ENCODE results near the gene PDE2A.

The PDE2A gene

DNA sequence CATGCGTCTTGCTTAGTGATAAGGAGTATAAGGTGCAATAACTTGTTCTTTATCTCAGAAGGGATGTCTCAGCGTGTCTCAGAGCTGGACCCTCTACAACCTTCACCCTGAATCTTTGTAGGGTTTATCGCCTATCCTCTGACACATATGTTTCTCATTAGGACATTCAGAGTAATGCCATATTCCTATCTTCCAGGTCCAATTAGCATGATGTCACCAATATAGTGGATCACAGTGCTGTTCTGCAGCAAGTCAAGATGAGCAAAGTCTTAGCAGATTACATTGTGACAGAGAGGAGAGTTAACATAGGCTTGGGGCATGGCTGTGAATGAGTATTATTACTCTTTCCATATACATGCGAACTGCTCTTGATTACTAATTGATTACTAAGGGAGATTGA is 129.6 kb downstream of the PDE2A start:
- no peak for DNase-seq (ENCODE audit: low spot score)

DNA sequence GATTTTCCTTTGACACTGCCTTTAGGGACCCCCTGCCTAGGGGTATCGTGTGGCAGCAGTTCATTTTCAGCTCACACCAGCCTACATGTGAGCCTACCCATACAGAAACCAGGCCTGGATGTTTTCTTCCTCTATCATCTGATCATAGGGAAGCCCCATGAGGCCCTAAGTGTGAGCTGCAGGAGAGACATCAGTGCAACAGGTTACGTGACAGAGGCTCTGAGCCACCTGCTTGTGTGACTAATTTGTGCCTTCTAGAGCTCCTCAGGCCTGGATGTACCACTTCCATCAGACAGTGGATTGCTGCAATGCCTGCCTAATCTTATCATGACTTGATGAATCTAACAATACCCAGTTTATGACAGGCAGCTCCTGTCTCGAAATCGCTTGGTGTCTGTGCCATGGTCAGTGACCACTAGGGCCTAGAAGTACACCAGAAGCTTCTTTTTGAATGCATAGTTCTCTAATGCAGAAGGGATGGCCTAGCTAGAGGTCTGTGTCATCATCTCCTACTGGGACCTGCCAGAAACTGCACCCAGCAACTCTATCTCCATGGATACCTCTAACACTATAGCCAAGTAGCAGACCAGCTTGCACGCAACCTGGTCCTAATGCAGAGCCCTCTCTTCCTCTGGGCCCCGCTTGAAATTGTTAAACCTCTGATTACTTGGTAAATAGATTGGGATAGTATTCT is 130.2 kb downstream of the PDE2A start:
- DNase-seq (ENCODE audit: low spot score), result no peak

DNA sequence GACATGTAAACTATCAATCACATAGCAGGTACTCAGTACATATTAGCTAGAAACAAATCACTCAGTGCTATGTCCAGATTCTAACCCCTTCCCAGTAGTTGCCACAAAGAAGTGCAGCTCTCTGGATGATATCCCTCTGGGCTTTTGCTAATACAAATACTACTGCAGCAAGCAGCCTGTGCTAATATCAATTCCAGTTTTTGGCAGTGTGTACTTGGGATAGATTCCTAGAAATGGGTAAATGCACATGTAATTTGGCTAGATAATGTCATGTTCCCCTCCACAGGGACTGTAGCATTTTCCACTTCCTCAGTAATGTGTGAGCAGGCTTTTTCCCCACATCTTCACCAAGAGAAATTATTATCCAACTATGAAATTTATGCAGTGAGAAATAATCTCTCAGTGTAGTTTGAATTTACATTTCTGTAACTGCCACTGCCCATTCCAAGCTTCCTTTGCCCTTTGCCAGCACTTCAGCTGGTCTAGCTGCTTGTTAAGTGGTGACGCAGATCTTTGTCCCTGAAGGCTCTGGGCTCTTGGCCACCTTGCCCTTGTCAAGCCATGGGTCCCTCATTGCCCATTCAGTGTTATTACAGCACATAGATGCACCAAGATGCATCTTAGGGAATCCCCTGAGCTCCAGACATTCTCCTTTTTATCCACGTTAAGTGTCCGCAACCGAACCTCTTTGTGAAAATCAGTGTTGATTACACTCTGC is 132.8 kb downstream of the PDE2A start:
- no peak for DNase-seq (ENCODE audit: low spot score)

DNA sequence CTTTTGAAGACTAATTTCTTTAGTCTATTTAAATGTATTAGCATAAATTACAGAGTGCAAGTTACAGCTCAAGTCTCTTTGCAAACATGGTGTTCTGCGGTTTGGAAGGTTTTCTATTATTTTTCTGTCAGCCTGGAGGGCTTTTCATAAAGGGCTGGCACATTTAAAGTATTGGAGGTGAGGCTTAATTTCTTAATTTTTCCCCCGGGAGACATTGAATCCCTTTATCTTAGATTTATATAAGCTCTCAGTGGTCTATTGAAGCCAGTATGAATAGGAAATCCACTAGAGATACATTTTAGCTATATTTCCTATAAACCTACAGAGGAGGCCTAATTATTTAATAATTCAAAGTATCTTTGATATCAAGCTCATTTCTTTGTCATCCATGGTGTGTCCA is 137.2 kb downstream of the PDE2A start:
- no peak for DNase-seq (ENCODE audit: low spot score)

DNA sequence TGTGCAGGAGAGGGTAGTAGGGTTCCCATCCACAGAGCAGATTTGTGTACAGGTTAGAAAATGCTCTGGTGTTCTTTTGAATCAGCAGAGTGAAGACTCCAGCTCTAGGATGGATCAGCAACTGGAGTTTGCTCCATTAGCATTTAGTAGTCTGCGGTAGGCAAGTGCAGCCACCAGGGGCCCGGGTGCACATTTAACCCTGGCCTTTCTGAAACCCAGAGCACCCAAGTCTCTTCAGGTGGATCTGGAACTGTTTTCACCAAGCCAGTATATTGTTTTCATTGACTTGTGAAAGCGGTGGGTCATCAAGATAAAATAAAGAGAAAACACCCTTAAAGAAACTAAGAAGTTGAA is 139.1 kb downstream of the PDE2A start:
- DNase-seq (ENCODE audit: low spot score), result no peak

DNA sequence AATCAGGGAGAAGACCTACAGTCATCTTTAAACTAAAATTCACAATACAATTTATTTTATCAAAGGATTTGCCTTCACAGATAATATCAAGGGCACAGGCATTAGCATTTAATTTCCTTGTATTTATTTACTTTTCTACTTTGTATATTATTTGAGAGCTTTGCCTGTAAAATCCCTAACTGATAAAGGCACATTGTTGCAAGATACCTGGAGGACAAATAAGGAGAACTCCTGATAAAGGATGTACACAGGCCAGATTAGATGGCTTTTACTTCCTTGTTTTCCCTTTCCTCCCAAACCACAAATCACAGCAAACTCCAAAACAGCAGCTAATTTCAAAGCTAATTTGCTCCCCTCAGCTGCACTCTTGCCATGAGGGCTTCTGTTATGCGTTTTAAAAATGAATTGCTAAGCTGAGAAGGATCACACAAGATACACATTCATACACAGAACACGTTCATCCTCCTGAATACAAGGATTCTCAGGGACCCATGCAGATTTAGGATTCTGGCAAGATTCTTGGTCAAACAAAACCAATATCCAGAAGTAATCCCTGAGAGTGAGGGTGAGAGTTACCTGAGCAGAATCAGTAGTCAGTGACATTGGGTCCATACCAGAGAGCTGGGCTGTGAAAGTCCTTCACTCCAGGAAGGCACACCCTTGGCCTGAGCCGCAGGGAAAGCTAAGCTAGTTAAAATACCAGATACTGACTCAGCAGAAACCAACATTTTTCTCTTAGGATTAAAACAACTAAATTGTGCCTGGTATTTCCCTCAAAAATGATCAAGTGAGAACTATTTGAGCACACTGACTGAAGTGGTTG is 139.6 kb downstream of the PDE2A start:
- DNase-seq (ENCODE audit: low spot score), result no peak

DNA sequence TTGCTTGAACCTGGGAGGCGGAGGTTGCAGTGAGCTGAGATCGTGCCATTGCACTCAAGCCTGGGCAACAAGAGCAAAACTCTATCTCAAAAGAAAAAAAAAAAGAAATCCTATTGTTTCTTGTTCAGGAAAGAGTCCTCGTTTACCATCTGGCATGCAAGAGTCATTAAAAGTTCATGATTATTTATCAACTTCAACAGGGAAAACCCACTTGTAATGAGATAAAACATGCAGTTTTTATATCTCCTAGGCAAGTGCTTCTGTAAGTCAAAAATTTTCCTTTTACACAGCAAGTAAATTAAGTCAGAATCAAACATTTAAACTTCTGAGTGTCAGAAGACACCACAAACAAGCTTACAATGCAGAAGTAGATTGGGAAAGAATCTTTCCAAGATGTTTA is 145.2 kb downstream of the PDE2A start:
- no peak for DNase-seq (ENCODE audit: low spot score)

DNA sequence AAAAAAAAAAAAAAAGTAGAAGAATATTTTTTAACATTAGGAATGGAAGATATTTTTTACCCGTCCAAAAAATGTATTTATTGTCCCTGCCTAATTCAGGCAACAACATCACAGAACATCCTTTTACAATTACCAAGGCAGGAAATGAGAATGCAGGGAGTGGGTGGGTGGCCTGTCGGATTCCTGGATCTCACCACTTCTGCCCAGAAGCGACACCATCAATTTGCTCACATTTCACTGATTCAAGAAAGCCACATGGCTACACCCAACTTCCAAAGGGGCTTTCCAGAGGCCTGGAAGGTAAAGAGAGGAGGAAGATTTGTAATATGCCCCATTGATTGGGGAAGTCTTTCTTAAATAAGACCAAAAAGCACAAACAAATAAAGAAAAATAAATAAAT is 146.1 kb downstream of the PDE2A start:
- no peak for DNase-seq (ENCODE audit: low spot score)

Measured in LoVo (cell line).